ENCODE measurements around the gene DYNLRB2. TPM values are rescaled to one million over a fixed set of nuclear protein-coding genes. Genes with fewer than 3 reads are reported as not detected.

The DYNLRB2 gene
- 0.36 TPM in 1 of 2 replicates, not detected in the other for total RNA-seq

DNA sequence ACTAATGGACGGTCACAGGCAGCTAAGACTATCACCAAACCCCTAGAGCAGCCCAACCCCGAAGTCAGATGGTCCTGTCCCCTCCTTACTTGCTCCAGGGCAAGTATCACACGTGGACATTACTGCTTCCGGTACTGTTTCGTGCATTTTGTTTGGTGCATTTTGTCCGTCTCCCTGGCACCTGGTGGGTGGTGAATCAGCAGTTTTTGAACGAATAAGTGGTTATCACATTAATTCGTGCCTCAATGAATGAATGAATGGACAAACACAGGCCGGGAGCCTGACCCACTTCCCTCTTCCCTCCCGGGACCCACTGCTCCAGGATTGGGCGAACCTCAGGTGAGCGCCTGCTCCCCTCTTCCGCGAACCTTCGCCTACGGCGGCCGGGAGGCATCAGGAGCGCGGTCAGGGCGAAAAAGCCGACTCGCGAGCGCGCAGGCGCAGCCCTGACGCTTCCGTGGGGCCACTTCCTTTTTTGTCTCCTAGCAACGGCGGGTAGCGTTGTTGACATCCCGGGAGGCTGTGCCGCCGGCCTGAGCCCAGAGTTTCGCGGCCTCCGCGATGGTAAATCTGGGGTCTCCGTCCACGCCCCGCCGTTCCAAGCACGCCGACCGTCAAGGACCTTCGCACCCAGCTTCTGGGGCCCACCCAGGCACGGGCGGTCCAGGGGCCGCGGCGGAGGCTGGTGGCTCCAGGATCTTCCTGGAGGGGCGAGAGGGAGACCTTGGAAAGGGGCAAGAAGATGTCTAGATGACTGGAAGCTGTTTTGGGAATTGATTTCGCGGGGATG, at the start of gene DYNLRB2:
TSS of gene DYNLRB2 (plus strand) at position 478 of the 790 bp plus-strand sequence. CDS start at position 562, 84 bp downstream.
- intact Hi-C loops (cut with micrococcal nuclease) = loop anchor here (1.0 to 5.0 kb wide), 6 partner anchors 28 to 457 kb away; no protein-coding TSS in a partner anchor

- intact Hi-C loops (cut with micrococcal nuclease) = no loop called here
Observed at GRCh38 chr16:80500116-80500859, 40.5 kb upstream of the DYNLRB2 start.

DNA sequence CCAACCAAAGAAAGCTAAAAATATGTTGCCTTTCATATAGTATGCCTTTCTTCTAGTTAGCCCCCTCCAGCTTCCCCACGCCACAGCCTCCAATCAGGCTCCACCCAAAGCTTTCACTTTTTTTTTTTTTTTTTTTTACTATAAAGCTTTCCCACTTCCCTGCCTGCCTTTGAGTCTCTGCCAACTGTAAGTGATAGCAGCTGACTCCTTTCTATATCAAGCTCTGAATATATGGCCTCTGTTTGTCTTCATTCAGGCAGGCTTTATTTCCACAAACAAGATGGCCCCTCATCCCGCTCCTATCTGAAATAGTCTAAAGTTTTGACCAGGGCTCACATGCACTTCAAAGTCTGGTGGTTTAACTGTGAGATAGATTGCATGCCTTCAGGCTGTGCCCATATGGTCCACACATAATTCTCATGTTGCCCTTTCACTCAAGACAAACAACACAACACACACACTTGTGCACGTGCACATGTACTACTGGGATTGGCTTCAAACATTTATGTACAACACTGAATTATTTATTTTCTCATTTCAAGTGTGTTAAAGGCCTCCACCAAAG, 39.8 kb upstream of the DYNLRB2 start:
- intact Hi-C loops (cut with micrococcal nuclease) = no loop called here

- intact Hi-C loops (cut with micrococcal nuclease) = no loop called here
Observed at GRCh38 chr16:80503107-80503506, 37.7 kb upstream of the DYNLRB2 start.

DNA sequence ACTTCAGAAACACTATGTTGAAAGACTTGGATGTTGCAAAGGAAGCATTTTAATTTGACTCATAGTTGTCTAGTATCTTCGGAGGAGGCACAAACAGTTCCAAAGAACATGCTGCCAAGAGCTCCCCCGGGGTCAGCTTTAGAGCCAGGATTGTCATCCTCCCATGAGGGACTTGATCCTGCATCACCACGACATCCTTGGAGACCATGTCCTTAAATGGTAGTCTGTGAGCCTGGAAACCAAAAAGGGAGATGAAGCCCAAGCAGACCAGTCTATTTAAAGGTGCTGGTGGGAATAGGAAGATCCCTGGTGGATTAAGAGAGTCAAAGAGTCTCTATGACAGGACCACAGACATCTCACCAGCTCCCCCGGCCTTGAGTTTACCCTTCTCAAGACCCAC, 33.3 kb upstream of the DYNLRB2 start:
- intact Hi-C loops (cut with micrococcal nuclease) = no loop called here

DNA sequence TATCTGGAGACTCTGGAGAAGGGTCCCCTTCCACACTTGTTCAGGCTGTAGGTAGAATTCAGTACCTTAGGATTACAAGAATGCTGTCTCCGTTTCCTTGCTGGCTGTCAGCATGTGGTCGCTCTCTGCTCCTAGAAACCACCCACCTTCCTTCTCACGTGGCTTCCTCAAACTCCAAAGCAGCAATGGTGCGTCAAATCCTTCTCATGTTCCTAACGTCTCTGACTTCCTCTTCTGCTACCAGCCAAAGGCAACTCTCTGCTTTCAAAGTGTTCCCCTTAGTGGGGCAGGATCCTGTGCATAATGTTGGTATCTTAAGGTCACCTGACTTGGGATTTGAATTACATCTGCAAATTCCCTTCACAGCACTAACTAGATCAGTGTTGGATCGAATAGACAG, 30.9 kb upstream of the DYNLRB2 start:
- intact Hi-C loops (cut with micrococcal nuclease) = no loop called here

DNA sequence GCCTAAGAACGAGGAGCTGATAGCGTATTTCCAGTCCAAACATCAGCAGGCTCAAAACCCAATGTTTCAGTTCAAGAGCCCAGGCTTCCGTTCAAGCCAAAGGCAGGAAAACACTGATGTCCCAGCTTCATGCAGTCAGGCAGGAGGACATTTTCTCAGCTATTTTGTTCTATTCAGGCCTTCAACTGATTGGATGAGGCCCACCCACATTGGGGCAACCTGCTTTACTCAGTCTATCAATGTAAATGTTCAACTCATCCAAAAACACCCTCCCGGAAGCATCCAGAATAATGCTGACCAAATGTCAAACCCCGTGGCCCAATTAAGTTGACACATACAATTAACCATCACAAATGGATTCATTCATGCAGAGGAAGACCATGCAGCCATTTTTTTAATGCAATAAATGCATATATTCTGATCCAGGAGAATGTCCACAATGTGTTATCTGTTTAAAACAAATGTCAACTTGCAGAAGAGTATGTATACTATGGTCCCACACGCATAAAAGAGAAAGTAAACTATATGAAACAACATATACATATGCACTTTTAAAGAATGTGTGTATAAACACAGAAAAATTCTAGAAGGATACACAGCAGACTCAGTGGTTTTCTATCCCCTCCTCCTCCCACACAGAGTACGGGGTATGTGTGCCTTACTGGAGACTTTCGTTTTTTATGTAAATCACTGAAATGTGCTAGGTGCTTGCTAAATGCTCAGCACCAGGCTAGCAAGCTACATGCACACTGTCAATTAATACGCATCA, 28.8 kb upstream of the DYNLRB2 start:
- intact Hi-C loops (cut with micrococcal nuclease) = no loop called here

GRCh38 chr16:80512593-80512853, 28.3 kb upstream of the DYNLRB2 start:
- intact Hi-C loops (cut with micrococcal nuclease) = no loop called here

GRCh38 chr16:80515374-80515773, 25.4 kb upstream of the DYNLRB2 start:
- intact Hi-C loops (cut with micrococcal nuclease) = no loop called here

DNA sequence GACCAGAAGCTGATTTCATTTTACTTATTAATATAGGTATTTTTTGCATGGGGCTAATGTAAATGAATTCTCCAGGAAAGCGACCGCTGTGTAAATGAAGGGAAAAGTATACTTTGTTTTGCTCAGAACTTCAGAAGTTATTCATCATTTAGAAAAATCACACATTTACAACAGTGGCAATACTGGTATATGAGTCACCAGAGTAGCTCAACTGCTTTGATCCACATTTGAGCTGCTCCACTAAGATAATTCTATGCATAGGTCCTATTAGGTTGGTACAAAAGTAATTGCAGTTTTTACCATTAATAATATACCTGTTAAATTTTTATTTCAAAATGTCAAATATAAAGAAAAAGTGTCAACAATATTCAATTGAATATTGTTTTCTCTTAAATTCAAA, 22.9 kb upstream of the DYNLRB2 start:
- intact Hi-C loops (cut with micrococcal nuclease) = no loop called here

DNA sequence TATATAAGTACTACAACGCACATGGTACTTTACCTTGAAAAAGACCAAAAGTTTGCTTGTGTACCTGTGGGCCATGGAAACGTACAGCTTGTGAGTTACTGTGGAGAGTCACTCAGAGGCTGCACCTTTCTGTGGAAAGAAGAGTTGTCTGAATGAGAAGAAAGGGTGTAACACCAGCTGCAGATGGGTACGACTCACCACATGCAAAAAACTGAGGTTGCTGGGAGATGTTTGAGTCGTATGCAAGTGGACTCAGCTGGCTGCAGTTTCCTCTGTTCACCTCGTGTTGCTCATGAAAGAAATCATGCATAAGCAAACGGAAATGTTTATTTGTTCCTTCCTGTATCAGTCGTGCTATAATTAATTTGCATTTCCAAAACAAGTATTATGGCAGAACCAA, 22.4 kb upstream of the DYNLRB2 start:
- intact Hi-C loops (cut with micrococcal nuclease) = no loop called here

DNA sequence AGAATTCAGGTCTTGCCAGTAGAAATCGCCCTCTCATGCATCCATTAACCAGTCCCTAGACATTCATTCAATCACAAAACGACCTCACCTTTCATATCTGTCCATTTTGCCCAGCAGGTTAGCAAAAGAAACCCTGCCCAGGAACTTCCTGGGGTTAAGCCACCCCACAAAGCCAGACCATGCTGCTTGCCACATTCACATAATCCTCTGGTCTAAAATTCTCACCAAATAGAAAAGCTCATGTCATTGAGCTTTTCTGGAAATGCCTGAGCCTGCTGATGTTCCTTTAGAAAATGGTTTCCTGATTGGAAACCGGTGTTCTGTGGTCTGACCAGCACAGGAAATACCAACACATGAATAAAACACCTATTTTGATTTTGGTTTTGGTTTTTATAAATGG, 21.6 kb upstream of the DYNLRB2 start:
- intact Hi-C loops (cut with micrococcal nuclease) = no loop called here

- intact Hi-C loops (cut with micrococcal nuclease) = loop anchor here (5.0 kb wide), 2 partner anchors 277 to 923 kb away; partner anchors contain the start of genes CDYL2 and MAF
Observed at GRCh38 chr16:80525420-80525819, 15.4 kb upstream of the DYNLRB2 start.

- intact Hi-C loops (cut with micrococcal nuclease) = loop anchor here (1.0 to 5.0 kb wide), 4 partner anchors 276 to 924 kb away; partner anchors contain the start of genes CDYL2 and MAF
Observed at GRCh38 chr16:80526418-80527061, 14.3 kb upstream of the DYNLRB2 start.

- intact Hi-C loops (cut with micrococcal nuclease) = loop anchor here (1.0 to 5.0 kb wide), 4 partner anchors 275 to 925 kb away; partner anchors contain the start of genes CDYL2 and MAF
Observed at GRCh38 chr16:80527297-80527696, 13.5 kb upstream of the DYNLRB2 start.

DNA sequence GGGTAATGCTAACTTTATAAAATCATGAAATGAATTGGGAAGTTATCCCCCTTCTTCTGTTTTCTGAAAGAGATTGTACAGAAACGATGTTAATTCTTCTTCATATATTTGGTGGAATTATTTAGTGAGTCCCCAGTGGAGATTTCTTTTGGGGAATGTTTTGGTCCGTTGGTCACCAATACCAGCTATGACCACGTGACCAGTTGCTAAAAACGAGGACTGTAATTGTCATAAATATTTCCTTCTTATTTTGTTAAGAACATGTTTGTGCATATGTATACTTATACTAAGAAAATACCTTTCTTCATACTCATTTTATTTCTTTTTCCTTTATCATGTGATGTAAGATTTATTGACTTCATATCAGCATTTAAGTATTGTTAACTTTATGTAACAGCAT, 10.3 kb upstream of the DYNLRB2 start:
- intact Hi-C loops (cut with micrococcal nuclease) = no loop called here

DNA sequence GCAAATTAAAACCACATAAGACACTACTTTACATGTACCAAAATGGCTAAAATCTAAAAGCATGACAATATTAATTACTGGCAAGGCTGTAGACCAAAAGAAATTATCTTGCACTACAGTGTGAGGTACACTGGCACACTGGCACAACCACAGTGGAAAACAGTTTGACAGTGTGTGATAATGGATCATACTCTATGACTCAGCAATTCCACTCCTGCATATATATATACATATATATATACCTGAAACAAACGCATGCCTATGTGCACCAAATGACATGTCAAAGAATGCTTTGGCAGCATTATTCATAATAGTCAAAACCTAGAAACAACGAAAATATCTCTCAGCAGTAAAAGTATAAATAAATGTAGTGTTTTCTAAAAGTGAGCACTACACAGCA, 4.6 kb upstream of the DYNLRB2 start:
- intact Hi-C loops (cut with micrococcal nuclease) = no loop called here

DNA sequence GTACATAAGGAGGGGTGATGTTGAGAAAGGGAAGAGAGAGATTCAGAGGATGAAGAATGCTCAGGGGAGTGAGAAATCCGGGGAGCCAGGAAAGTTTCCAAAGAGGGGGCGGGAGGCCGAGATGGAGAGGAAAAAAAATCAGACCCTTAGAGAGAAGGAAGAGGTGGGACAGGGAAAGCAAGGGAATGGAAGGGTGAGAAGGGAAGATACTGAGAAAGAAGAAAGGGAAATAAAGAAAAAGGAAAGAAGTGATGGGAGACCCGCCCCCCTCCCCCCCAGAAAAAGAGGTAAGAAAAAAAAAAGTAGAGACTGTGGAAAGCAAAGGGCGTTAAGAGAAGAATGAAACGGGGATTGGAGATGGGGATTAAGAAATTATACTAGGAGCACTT, 507 bp downstream of the DYNLRB2 start:
- intact Hi-C loops (cut with micrococcal nuclease) = loop anchor here (1.0 to 5.0 kb wide), 4 partner anchors 28 to 456 kb away; no protein-coding TSS in a partner anchor

- intact Hi-C loops (cut with micrococcal nuclease) = loop anchor here (5.0 kb wide), 1 partner anchor 454 kb away; no protein-coding TSS in a partner anchor
Observed at GRCh38 chr16:80543162-80543561, 2.4 kb downstream of the DYNLRB2 start.

DNA sequence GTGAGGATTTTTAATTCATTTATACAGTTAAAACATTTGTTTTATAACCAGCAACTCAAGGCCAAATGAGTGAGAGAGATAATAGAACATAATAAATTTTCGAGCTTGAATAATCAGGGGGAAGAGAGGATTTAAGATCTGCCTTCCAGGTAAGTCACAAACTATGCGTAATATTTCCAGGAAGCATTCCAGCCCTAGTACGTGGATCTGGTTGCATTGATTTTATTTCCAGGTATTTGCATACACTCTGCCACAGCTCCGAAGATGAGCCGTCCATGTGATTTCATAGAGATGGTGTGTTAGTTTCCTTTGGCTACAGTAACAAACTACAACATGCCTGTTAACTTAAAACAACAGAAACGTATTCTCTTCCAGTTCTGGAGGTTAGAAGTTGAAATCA, 3.5 kb downstream of the DYNLRB2 start:
- intact Hi-C loops (cut with micrococcal nuclease) = loop anchor here (5.0 kb wide), 1 partner anchor 453 kb away; no protein-coding TSS in a partner anchor

GRCh38 chr16:80546249-80546648, 5.5 kb downstream of the DYNLRB2 start:
- intact Hi-C loops (cut with micrococcal nuclease) = no loop called here
